HG03039 (cell line): ENCODE data around the gene BEST4.
"Not testable (repeated sequence)": the region's sequence is repeated elsewhere in the genome, so short reads cannot be mapped to it uniquely, and the experiment has no call there.

Experiments
- ATAC-seq: cut with Tn5 transposase; IDR thresholded peaks from one replicate; pipeline ENCODE4 v1.9.1; 2021; ENCODE audit warnings: mild to moderate bottlenecking, moderate library complexity; ENCODE audit not compliant: unreplicated experiment

BEST4 gene

DNA sequence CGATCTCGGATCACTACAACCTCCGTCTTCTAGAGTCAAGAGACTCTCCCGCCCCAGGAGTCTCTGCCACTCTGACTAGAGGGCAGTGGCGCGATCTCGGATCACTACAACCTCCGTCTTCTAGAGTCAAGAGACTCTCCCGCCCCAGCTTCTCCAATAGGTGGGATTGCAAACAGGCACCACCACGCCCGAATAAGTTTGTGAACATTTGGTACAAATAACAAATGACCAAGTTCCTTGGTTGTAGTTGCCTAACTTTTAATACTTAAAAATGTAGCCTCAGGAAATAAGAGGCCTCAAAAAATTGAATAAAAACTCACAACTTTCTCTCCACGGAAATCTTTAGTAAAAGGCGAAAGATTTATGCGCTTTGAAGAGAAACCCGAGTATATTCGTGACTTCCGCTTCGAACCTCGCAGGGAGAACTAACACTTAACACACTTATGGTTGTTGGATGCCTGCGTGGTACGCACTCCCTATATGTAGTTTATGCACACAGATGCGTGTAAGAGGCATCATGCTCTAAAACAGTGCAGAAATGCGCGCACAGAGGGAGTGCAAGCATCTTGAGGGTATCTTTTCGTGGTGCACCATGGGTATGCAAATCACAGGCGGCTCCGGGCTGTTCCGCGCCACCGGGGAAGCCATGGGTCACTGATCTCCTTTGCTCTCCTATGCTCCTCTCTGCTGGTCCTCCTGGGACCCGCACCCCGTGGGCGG, 31.8 kb upstream of the BEST4 start:
- peak; percentile 54 for ATAC-seq

GRCh38 chr1:44819196-44819607, 31.2 kb upstream of the BEST4 start:
- ATAC-seq: no peak

GRCh38 chr1:44817771-44818495, 30.0 kb upstream of the BEST4 start:
- no peak for ATAC-seq

DNA sequence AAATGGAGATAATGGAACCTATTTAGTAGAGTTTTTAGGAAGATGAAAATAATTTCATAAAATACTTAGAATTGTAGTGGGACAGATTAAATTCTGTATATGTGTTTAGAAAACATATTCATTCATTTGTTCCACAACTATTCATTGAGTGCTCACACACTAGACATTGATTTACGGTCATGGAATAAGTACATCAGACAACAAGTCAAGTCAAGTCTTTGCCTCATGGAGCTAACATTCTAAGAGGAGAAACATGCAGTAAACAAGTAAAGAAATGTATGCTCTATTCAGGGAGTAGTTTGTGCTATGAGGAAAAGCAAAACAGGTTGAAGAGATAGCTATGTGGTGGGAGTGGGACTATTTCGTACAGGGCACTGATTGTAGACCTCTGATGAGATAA, 29.3 kb upstream of the BEST4 start:
- no peak for ATAC-seq

DNA sequence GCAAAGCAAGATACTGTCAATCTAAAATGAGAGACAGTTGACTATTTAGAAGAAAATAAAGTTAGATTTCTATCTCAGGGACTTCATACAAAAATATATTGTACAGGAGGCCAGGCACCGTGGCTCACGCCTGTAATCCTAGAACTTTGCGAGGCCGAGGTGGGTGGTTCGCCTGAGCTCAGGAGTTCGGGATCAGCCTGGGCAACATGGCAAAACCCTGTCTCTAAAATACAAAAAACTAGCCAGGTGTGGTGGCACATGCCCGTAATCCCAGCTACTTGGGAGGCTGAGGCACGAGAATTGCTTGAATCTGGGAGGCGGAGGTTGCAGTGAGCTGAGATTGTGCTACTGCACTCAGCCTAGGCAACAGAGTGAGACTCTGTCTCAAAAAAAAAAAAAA, 28.0 kb upstream of the BEST4 start:
- not testable (repeated sequence) for ATAC-seq

- ATAC-seq: no peak
Observed at GRCh38 chr1:44812822-44813543, 25.0 kb upstream of the BEST4 start.

DNA sequence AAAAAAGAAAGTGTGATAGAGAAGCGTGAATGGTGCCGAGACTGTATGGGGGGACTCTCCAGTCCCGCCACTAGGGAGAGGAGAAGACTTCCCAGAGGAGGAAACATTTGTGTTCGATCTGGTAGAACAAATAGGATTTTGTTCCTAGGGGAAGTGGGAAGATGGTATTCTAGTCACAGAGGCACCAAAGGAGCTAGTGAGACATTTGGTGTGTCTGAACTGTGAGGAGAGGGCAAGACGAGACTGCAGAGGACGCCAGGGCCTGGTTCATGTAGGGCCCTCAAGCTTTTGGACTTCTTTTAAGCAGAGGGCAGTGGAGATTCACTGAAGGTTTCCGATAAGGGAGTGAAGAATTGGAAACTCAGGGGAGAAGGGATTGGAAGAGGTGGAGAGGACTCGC, 23.3 kb upstream of the BEST4 start:
- ATAC-seq: no peak

DNA sequence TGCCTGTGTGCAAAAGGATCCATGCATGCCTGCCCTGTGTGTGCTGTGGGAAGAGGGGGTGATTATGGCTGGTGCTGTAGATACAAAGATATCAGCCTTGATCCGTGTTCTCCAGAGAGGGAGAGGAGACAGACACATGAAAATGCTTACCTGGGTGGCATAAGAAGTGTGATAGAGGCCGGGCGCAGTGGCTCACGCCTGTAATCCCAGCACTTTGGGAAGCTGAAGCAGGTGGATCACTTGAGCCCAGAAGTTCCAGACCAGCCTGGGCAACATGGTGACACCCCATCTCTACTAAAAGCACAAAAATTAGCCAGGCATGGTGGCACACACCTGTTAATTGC, 22.8 kb upstream of the BEST4 start:
- not testable (repeated sequence) for ATAC-seq

DNA sequence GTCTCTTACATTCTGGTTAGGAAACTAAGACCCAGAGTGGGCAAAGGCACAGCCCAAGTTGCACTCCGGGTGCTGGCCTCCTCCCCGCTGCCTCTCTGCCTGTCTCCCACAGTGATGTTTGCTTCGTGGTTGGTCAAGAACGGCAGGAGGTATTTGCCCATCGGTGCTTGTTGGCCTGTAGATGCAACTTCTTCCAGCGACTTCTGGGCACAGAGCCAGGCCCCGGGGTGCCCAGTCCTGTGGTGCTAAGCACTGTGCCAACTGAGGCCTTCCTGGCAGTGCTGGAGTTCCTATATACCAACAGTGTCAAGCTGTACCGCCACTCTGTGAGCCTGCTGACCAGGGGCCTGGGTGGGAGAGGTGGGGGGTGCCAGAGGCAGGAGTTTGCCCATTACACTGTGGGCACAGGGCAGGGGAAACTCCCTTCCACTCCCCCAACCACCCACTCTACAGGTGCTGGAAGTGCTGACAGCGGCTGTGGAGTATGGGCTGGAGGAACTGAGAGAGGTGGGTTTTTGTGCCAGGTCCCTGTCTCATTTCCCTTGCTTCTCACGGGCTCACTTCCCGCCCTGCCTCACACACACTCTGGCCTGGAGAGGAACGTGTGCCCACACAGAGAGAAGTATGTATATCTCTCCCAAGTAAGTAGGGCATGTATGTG, 22.3 kb upstream of the BEST4 start:
- no peak for ATAC-seq

- peak; percentile 33 for ATAC-seq
Observed at GRCh38 chr1:44808938-44809917, 21.3 kb upstream of the BEST4 start.

DNA sequence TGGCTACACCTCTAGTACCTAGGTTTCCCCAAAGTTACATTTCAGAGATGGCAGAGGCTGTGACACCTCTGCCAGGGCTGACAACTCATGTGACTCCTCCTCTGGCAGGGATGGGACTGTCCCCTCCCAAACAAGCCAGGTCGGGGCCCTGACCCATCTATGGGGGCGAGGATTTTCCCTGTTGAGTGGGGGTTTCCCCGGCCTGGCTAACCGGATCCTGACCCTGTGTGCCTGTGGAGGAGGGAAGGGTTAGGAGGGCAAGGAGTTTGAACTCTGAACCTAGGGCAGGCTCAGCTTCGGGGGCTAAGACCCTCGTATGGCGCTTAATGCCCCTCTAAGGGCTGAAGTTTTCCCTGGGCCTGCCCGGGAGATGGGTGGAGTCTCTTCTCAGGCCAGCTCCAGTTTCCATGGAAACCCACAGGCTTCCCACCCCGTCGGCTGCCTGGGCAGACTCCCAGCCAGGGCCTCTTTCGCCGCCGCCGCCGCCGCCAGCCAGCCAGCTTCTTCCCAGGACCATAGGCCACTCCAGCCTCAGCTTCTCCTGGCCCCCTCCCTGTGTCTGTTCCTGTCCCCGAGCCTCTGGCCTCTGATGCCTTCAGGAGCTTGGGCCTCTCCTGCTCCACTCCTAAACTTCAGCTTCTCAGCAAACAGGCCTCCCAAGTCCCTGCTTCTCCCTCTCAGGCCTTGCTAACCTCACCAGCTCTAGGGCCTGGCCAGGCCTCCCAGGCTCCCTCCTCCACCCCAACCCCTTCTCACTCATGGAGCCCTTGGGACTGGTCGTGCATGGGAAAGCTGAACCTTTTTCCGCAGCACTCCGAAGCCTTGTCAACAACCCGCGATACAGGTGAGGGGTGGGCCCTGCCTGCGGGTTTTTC, 20.3 kb upstream of the BEST4 start, which contains the start of gene BTBD19:
TSS of gene BTBD19 (plus strand) at position 461 of the 875 bp plus-strand sequence. CDS start at position 759, 298 bp downstream.
- peak; percentile 30 for ATAC-seq

DNA sequence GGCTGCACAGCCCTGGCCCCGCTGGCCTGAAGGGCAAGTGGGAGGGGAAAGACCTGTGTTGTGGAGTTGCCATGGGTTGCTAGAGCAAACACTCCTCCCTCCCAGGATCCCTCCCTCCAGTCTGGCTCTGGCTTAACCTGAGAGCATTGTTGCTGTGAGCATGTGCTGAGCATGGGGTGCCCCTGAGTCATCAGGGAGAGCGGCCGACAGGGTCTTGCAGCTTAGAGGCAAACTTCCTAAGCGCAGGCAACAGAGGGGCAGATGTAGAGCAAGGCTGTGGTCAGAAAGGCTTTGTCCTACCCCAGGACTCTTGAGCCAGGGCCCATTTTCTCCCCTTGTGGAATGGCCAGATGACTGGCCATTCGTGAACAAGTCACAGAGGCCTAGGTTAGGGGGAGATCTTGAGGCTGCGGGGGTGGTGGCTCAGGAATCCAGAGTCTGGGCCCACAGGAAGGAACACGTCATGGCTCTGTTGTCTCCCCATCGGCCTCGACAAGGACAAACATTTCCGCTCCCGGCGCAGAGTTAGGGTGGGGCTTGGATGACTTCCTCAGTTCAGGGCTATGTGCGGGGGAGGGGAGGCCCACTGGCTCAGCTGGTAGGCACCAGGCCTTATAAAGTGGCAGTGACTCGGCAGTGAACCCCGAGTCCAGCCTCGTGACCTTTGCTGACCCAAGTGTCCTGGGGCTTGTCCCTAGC, 19.5 kb upstream of the BEST4 start:
- ATAC-seq: peak; percentile 18

- no peak for ATAC-seq
Observed at GRCh38 chr1:44806704-44807363, 18.9 kb upstream of the BEST4 start, which contains the start of gene DYNLT4. TSS of gene DYNLT4 (minus strand) at chr1:44807351. CDS start at chr1:44806668, 683 bp downstream.

DNA sequence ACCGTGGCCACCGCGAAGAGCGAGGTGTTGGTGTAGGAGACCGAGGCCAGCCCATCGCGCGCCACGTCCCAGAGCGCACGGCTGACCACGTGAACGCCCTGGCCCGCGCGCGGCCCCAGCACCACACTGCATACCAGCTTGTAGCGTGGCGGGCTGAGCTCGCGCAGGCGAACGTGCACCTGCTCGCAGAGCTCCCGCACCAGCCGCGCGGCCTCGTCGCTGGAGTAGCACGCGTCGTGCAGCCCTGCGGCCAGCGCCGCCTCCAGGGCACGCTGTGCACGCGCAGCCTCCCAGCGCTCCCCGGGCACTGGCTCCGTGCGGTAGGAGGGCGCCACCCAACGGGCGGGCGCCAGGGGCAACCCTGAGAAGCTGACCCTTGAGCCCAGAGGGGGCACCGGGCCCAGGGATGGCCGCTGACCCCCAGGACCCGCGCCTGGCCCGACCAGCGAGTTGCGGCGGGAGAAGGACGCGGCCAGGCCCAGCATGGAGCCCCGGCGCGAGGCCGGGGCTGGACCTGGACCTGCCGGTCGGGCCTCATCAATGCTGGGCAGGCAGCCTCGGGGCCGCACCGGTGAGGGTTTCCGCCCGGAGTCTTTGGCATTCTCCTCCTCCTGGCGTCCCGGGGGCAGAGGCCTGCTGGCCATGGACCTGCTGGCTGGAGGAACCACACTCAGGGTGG, 18.2 kb upstream of the BEST4 start:
- ATAC-seq: no peak

GRCh38 chr1:44805311-44806024, 17.5 kb upstream of the BEST4 start:
- no peak for ATAC-seq

DNA sequence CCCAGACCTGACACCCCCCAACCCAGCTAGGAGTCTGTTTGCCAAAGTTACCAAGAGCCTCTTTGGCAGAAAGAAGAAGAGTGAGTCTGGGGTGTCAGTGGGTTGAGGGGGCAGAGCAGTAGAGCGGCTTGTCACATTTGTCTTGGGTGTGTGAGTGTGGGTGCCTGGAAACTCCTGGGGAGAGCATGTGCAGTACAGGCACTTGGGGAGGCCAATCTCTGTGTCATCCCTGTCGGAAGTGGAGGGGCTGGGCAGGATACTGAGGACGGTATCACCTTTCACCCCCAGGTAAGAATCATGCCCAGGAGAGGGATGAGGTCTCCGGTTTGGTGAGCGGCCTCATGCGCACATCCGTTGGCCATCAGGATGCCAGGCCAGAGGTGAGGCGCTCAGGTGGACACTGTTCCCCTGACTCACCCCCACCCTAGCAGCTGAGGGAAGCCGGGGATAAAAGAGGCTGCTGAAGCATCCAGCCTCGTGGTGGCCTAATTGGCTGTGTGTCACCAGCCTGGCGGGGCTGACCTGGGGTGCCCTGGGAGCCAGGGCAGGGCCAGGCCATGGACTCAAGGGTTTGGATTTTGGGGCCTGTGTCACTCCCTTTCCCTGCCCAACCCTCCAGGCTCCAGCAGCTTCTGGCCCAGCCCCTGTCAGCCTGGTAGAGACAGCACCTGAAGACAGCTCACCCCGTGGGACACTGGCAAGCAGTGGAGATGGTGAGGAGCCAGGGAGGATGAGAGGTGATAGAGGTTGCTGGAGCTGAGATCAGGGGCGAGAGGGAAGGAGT, 15.5 kb upstream of the BEST4 start:
- no peak for ATAC-seq
